Skeletal muscle tissue (tissue), 4 donors: ENCODE data around the gene SPACA5B. TPM values are rescaled to one million over a fixed set of nuclear protein-coding genes. Genes with fewer than 3 reads are reported as not detected.
"Not testable (repeated sequence)": the region's sequence is repeated elsewhere in the genome, so short reads cannot be mapped to it uniquely, and the experiment has no call there.

Experiments used
- H3K27ac ChIP-seq: one replicate; pipeline ENCODE4 v1.7.0; 2013; ENCODE audit warnings: mild to moderate bottlenecking, low read depth, low read length, inconsistent platforms
- H3K27me3 ChIP-seq, 3 donors: one replicate each; pipeline ENCODE4 v1.7.0; 2013; ENCODE audit warnings: low read length in 3 of 3; ENCODE audit not compliant: control insufficient read depth in 3 of 3, insufficient read depth in 3 of 3
- H3K36me3 ChIP-seq, 3 donors: one replicate each; pipeline ENCODE4 v1.7.0; 2013; ENCODE audit warnings: low read length in 3 of 3; ENCODE audit not compliant: control insufficient read depth in 3 of 3, insufficient read depth in 3 of 3
- H3K4me1 ChIP-seq, 3 donors: one replicate each; pipeline ENCODE4 v1.7.0; 2013; ENCODE audit warnings: low read length in 3 of 3, mild to moderate bottlenecking in 3 of 3; ENCODE audit not compliant: control insufficient read depth in 3 of 3, insufficient read depth in 3 of 3
- H3K4me3 ChIP-seq, 3 donors: one replicate each; pipeline ENCODE4 v1.7.0; 2013; ENCODE audit warnings: low read length in 3 of 3
- H3K9ac ChIP-seq, 3 donors: one replicate each; pipeline ENCODE4 v1.7.0; 2013; ENCODE audit warnings: low read length in 3 of 3, mild to moderate bottlenecking in 3 of 3, moderate library complexity in 2 of 3, low read depth in 1 of 3
- H3K9me3 ChIP-seq, 3 donors: one replicate each; pipeline ENCODE4 v1.7.0; 2013; ENCODE audit warnings: low read length in 3 of 3; ENCODE audit not compliant: control insufficient read depth in 3 of 3
- total RNA-seq: library from RNA; depleted of rRNA; stranded (reverse); fragments of >200 nt; gene quantifications from one replicate; pipeline ENCODE4 v1.2.3, GENCODE V29; 2014
- donor health status: Osteomylitis.

SPACA5B gene
- total RNA-seq = not detected

DNA sequence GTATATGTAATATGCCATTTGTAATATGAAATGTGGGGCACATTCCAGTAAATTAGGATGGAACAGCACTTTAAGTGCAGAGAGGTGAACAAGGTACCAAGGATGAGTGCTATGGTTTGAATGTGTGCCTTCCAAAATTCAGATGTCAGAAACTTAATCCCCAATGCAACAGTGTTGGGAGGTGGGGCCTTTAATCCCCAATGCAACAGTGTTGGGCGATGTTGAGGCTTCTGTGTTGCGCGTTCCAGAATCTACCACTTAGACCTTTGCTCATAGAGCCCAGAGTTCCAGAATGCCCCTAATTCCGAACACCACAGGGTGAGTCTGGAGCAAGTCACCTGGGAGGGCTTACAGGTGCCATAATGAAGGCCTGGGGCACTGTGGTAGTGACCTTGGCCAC, at the start of gene SPACA5B:
Gene SPACA5B (plus strand): TSS at position 301 of the 400 bp plus-strand sequence. CDS start 62 bp downstream, at position 363.
- not testable (repeated sequence) for H3K27ac ChIP-seq, H3K9ac ChIP-seq, H3K4me1 ChIP-seq, H3K4me3 ChIP-seq, H3K9me3 ChIP-seq, H3K36me3 ChIP-seq, H3K27me3 ChIP-seq

DNA sequence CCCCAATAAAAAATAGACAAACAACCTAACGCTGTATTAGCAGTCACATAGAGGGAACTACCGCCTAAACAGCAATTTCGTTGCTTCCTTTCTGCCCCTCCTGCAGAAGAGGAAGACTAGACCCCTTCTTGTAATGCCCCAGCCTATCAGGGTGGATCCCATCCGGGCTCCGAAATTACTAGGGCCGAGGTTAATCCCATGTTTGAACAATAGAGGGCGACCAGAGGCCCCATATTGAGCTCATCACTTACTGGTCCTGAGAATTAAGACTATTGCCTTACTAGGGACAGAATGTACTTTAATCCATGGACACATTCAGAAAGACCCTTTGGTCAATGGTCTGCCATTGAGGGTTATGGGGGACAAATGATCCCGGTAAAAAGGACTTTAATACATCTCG, 47.2 kb upstream of the SPACA5B start:
- Histone ChIP-seq H3K4me1 (no peaks in the 10 kb centered on the region), H3K9ac (no peak overlapping the region), H3K27ac (no peak overlapping the region), H3K4me3 (no peak overlapping the region), H3K36me3 (no peaks in the 10 kb centered on the region), H3K9me3 (no peaks in the 10 kb centered on the region), H3K27me3 (no peaks in the 10 kb centered on the region)

- no peaks in the 10 kb centered on the region for H3K36me3 ChIP-seq
- no peaks in the 10 kb centered on the region for H3K27me3 ChIP-seq
- H3K4me3 ChIP-seq = no peak overlapping the region
- H3K9ac ChIP-seq = no peak overlapping the region
- H3K4me1 ChIP-seq = no peaks in the 10 kb centered on the region
- H3K9me3 ChIP-seq = no peaks in the 10 kb centered on the region
- H3K27ac ChIP-seq = no peak overlapping the region
These were observed 46.7 kb upstream of the SPACA5B start for GRCh38 chrX:48083706-48084105.

DNA sequence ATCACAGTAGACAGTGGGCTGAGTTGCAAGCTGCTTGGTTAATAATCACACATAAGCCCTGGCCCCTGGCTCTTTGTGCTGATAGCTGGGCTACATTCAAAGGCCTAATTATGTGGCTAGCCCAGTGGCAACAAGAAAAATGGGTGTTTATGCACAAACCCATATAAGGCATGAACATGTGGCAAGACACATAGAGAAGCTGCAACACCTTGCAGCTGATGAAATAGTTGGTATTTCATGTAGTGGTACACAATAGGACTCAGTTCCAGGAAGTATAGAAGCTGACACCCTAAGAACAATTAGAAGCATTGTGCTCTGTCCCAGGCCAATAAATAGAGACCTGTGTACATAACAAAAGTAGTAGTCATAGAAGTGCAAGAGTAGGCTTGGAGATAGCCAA, 44.3 kb upstream of the SPACA5B start:
- H3K9ac ChIP-seq = no peak overlapping the region
- no peak overlapping the region for H3K27ac ChIP-seq
- no peaks in the 10 kb centered on the region for H3K27me3 ChIP-seq
- H3K36me3 ChIP-seq = no peaks in the 10 kb centered on the region
- H3K9me3 ChIP-seq = no peaks in the 10 kb centered on the region
- H3K4me3 ChIP-seq = no peak overlapping the region
- no peaks in the 10 kb centered on the region for H3K4me1 ChIP-seq

DNA sequence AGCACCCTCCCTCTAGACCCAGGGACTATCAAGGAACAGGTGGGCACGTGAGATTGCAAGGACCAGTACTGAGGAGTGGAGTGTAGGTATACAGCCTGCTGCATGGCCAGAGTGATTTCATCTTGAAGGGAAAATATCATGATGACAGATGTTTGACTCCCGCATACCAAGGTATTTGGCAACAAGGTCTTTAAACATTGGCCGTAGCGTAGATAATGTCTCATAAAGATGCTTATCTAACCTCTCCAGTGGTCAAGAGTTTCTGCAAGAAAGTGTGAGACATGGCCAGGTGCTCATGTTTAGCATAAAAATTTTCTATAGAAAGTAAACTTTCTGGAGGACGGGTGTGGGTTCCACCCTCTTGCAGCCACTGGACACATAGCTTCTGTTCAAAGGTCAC, 40.3 kb upstream of the SPACA5B start:
- Histone ChIP-seq H3K27me3 (no peaks in the 10 kb centered on the region), H3K36me3 (no peaks in the 10 kb centered on the region), H3K9ac (no peak overlapping the region), H3K4me1 (no peaks in the 10 kb centered on the region), H3K4me3 (no peak overlapping the region), H3K27ac (no peak overlapping the region), H3K9me3 (no peaks in the 10 kb centered on the region)

- not testable (repeated sequence) for H3K9me3 ChIP-seq, H3K9ac ChIP-seq, H3K4me3 ChIP-seq, H3K36me3 ChIP-seq, H3K27me3 ChIP-seq, H3K4me1 ChIP-seq, H3K27ac ChIP-seq
These were observed 37.9 kb upstream of the SPACA5B start for GRCh38 chrX:48092558-48092957.

DNA sequence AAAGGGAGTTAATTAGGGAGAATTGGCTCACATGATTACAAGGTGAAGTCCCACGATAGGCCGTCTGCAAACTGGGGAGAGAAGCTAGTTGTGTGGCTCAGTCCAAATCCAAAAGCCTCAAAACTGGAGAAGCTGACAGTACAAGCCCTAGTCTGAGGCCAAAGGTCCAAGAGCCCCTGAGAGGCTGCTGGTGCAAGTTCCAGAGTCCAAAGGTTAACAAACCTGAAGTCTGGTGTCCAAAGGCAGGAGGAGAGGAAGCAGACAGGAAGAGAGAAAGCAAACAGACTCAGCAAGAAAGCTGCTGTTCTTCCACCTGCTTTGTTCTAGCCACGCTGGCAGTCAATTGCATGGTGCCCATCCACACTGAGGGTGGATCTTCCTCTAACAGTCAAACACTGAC, 29.0 kb upstream of the SPACA5B start:
- H3K36me3 ChIP-seq = no peaks in the 10 kb centered on the region
- no peaks in the 10 kb centered on the region for H3K9me3 ChIP-seq
- H3K9ac ChIP-seq = no peak overlapping the region
- no peak overlapping the region for H3K4me3 ChIP-seq
- H3K4me1 ChIP-seq = no peaks in the 10 kb centered on the region
- no peak overlapping the region for H3K27ac ChIP-seq
- H3K27me3 ChIP-seq = no peaks in the 10 kb centered on the region

DNA sequence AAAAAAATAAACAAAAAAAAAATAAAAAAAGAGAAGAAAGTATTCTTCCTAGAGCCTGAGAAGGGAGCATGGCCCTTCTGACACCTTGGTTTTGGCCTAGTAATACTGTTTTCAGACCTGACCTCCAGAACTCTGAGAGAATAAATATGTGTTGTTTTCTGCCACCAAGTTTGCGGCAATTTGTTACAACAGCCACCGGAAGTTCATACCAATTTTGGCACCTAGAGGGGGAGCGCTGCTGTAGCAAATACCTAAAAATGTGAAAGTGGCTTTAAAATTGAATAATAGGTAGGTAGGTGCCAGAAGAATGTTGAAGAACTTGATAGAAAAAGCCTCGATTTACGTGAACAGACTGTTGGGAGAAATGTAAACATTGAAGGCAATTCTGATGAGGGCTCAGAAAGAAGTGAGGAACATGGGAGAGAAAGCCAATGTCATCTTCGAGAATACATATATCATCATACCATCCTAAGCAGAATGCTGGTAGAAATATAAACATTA, 27.5 kb upstream of the SPACA5B start:
- Histone ChIP-seq H3K4me3 (no peak overlapping the region), H3K27ac (no peak overlapping the region), H3K36me3 (no peaks in the 10 kb centered on the region), H3K9ac (no peak overlapping the region), H3K4me1 (no peaks in the 10 kb centered on the region), H3K27me3 (no peaks in the 10 kb centered on the region), H3K9me3 (no peaks in the 10 kb centered on the region)

GRCh38 chrX:48107717-48108116, 22.7 kb upstream of the SPACA5B start:
- no peak overlapping the region for H3K27ac ChIP-seq
- H3K9ac ChIP-seq = no peak overlapping the region
- H3K36me3 ChIP-seq = no peaks in the 10 kb centered on the region
- H3K4me1 ChIP-seq = no peaks in the 10 kb centered on the region
- H3K9me3 ChIP-seq = no peaks in the 10 kb centered on the region
- no peaks in the 10 kb centered on the region for H3K27me3 ChIP-seq
- no peak overlapping the region for H3K4me3 ChIP-seq

- not testable (repeated sequence) for H3K27ac ChIP-seq, H3K9me3 ChIP-seq, H3K9ac ChIP-seq
These were observed 5.1 kb upstream of the SPACA5B start for GRCh38 chrX:48125286-48125685.

GRCh38 chrX:48132308-48132844, 1.9 kb downstream of the SPACA5B start:
- not testable (repeated sequence) for H3K36me3 ChIP-seq, H3K9me3 ChIP-seq, H3K4me3 ChIP-seq, H3K4me1 ChIP-seq, H3K27me3 ChIP-seq, H3K27ac ChIP-seq, H3K9ac ChIP-seq

More at GRCh38 chrX:48125286-48125685, 5.1 kb upstream of the SPACA5B start:
- H3K4me1 ChIP-seq, H3K27me3 ChIP-seq, H3K36me3 ChIP-seq, H3K4me3 ChIP-seq: not testable (repeated sequence)
